Activated T-cell treated with anti-CD3 and anti-CD28 coated beads for 48 hours (primary cell): Measurements from ENCODE around the gene NRDC.
"Not testable (repeated sequence)": the region's sequence is repeated elsewhere in the genome, so short reads cannot be mapped to it uniquely, and the experiment has no call there.

ENCODE experiments used
- DNase-seq: peaks from one replicate; pipeline ENCODE4 v3.0.0-alpha.2; 2020; ENCODE audit warnings: low read depth

NRDC gene

DNA sequence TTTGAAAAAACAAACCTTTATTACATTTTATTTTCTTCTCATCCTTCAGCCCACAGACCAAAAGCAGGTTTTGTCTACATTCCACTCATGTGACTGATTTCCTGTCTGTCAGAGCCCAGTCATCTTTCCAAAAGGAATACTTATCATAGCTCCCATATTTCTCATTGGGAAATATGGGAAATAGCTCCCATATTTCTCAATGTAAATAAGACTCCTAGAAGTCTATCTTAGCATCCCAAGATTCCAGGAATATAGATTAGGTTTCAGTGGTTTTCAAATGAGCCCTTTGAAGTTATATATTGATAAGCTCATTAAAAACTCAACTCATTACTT is 19.1 kb upstream of the NRDC start:
- no peak for DNase-seq

DNA sequence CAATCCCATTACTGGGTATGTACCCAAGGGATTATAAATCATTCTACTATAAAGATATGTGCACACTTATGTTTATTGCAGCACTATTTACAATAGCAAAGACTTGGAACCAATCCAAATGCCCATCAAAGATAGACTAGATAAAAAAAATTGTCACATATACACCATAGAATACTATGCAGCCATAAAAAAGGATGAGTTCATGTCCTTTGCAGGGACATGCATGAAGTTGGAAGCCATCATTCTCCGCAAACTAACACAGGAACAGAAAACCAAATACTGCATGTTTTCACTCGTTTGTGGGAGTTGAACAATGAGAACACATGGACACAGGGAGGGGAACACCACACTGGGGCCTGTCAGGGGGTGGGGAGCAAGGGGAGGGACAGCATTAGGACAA is 16.2 kb upstream of the NRDC start:
- DNase-seq, result not testable (repeated sequence)

DNA sequence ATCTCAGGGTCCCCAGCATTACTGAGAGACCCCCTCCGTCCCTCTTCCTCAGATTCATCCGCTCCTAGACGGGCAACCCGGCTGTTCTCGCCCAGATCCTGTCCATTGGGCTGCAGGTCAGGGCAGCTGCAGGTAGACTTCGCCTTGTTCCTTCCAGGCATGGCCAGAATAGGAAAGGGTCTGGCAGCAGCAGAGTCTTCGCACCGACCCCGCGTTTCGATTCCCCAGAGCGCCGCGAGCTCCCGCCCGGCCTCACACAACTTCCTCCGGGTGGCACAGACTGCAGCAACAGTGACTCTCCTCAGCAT is 265 bp downstream of the NRDC start:
- no peak for DNase-seq

DNA sequence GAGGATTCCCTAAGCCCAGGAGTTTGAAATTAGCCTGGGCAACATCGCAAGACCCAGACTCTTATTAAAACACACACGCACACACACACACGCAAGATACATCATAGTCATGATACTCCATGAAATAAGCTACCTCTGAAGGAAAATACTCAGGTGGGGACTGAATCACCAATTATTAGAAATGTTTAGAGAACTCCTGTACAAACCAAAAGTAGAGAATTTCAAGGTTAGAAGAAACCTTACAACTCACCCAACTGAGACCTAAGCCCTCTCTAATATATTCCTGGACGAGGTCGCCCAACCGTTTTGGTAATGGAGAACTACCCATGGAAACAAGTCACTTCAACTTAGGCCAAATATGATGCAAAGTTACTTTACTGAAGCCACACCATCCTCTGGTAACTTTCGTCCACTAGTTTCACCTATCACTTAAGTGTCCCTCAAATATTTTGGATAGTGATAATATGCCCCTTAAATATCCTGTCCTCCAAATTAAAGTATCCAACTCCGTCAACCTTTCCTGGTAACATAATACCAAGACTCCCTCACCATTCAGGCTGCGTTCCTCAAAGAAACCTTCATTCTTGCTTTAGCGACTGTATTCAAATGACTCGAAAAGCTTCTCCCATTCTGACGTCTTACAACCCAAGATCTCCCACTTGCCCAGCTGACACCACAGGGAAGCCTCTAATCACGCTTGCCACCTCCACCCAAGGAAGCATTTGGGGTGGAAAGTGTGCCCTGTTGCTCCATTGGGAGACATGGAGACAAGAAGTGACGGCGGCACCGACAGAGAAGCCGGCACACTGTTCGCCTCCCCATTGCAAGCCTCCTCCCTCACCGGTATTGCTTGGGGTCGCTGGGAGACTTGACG is 856 bp downstream of the NRDC start:
- no peak for DNase-seq

DNA sequence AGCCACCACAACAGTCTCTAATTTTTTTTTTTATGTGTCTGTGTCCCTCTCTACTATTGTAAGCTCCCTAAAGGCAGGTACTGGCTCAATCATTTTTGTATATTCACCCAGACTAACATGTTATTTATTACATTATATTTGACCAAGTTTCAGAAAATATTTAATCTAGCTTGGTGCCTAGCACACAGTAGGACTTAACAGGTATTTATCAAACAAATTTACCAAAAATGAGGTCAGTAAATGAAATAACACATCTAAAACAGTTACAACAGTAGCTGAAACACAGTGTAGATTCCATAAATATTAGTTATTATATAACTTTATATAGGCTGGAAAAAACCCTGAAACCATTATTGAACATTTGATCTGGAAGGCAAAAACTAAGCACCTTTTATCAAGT is 2.7 kb downstream of the NRDC start:
- DNase-seq, result no peak

DNA sequence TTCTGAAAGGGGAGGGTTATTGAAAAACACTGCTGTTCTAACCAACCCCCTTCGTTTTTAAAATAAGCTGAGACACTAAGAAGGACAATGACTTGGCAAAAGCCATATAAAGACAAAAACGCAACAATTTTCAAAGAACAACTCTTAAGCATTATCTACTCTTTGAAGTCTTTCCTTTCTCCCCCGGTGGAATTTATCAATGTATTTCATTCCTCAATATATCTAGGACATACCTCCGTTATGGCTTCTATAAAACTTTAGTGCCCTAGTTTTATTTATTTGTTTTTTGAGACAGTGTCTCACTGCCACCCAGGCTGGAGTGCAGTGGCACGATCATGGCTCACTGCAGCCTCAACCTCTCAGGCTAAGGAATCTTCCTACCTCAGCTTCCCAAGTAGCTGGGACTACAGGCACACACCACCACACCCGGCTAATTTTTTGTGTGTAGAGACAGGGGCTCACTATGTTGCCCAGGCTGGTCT is 3.2 kb downstream of the NRDC start:
- DNase-seq, result no peak

DNA sequence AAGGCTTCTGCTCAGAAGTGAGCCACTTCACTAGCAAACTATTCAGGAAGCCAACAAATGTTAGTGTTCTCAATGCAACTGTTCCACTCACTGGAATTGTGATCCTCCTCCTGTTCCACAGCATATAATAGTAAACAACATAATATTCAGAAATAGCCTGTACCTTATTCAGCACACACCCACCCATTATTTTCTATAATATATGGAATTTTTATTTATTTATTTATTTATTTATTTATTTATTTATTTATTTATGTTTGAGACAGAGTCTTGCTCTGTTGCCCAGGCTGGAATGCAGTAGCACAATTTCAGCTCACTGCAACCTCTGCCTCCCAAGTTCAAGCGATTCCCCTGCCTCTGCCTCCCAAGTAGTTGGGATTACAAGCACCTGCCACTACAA is 5.3 kb downstream of the NRDC start:
- not testable (repeated sequence) for DNase-seq

DNA sequence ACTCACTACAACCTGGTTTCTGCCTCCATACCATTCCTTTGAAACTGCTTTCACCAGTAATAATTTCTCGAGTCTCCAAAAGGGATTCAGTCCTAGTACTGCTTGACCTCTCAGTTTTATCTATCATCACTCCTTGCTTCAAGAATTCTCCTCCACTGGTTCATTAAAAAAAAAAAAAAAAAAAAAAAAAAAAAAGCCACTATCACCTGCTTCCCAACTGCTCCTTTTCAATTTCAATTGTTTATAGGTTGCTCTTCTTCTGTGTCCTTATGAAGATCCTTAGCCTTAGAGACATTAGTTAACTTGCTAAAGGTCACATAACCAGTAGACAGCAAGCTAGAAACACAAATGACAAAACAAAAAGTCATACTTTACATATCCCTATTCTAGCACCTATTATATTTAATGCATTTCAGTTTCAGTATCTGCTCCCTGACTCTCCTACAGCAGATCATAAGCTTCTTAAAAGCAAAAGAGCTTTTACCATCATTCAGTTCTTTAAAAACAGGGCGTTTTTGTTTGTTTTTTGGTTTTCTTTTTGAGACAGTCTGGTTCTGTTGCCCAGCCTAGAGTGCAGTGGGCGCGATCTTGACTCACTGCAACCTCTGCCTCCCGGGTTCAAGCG is 7.1 kb downstream of the NRDC start:
- DNase-seq, result no peak

DNA sequence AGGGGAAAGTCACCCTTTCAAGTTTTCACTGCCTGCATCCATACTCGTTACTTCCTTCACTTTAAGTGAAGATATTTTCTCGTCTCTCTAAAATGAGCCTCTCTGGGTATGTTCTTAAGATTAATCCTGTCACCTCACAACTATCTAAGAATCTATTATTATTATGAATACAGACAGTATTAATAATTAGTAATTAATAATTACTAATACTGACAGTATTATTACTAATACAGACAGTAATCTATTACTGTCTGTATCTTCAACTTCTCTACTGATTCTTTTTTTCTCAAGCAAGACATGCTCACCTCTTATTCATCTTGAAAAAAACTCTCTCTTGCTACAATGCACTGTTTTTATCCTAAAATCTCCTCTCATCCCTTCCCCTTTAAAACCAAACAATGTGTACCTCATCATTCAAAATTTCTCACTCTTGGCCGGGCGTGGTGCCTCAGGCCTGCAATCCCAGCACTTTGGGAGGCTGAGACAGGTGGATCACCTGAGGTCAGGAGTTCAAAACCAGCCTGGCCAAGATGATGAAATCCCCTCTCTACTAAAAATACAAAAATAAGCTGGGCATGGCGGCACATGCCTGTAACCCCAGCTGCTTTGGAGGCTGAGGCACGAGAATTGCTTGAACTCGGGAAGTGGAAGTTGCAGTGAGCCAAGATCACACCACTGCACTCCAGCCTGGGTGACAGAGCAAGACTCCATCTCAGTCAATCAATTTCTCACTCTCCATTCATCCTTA is 7.8 kb downstream of the NRDC start:
- DNase-seq, result no peak

DNA sequence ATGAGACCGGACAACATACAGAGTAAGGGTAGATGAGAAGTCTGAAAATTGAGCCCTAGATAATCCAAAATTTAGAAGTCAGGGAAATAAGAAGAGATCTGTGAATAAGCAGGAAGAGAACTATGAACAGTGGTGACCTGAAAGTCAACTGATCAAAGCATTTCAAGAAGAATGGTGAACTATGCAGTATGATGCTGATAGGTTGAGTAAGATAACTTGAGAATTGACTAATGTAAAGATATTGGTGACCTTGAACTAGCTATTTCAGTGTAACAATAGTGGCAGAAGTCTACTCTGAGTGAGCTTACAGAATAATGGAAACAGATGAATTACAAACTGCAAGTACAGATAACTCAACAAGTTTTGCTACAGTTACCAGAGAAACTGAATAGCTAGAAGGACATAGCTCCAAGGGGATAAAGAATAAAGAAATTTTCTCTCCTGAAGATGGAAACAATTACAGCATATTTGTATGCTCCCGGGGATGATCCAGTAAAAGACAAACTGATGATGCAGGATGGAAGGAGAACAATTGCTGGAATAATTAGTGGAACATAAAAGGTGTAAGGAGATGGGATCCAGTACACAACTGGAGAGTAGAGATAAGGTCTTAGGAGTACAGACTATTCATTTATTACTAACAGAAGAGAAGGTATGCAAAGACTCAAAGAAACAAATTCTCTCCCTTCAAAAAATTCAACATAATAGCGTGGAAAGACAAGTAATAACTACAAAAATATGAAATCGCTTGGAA is 10.9 kb downstream of the NRDC start:
- DNase-seq, result no peak

DNA sequence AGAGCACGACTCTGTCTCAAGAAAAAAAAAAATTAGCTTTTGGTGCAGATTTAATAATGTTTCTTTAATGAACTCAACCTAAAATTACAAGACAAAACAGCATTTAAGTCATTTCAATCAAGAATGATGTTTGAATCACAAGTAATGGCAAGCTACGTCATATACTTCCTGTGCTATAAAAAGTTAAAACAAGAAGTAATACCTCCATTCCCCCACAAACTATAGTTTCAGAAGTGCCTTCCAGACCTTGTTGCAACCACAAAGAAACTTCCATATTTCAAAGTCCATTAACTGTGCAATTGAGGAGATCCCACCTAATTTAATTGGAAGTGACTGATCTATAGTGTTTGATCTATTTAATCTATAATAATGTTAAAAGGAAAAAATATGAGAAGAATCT is 15.1 kb downstream of the NRDC start:
- no peak for DNase-seq

DNA sequence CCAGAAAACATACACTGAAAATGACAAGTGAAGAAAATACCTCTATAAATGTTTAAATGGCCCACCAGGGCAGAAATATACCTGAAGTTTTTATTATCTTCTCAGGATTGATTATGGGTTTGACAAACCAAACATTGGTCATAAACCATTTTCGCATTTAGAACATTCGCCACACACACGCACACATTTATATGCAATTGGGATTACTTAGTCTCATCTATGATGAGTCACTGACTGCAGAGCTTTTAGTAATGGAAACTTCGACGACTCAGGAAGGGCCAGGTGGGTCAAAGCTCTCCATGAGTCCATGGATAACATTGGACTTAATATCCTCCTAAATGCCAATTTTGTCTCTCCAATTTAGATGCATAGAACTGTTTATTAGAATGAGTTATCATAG is 16.9 kb downstream of the NRDC start:
- DNase-seq, result no peak

DNA sequence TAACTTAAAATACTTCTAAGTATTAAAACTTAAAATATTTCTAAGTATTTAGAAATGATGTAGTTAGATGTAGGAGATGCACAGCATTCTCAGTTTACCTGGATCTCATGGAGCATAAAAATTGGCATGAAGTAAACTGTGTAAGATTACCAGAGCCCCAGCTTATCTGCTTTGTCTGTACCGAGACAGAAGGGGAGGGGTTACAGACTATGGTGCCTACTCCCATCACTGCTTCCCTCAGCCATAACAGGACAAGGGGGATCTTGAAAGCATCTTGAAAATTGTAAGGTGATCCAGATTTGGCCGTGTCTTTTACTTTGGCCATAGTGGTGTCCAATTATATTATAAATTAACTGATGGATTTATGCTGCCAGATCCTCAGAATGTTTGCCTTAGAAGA is 18.8 kb downstream of the NRDC start:
- DNase-seq, result no peak

DNA sequence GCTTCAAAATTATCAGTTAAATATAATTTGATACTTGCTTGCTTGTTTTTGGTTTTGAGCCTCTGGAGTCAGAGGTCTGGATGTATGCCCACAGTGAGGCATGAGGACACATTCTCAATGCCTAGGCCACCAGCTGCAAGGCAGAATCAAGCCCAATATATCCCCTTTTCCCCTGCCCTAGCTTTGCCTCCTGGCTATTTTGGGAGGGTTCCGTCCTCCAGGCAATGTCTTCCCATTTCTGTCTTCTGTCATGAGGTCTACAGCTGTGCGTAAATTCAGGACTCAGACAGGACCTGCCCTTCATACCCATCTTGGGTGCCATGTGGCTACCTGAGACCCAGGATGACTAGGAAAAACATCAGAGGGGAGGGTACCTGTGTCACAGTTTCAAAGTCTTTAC is 19.2 kb downstream of the NRDC start:
- DNase-seq, result no peak

DNA sequence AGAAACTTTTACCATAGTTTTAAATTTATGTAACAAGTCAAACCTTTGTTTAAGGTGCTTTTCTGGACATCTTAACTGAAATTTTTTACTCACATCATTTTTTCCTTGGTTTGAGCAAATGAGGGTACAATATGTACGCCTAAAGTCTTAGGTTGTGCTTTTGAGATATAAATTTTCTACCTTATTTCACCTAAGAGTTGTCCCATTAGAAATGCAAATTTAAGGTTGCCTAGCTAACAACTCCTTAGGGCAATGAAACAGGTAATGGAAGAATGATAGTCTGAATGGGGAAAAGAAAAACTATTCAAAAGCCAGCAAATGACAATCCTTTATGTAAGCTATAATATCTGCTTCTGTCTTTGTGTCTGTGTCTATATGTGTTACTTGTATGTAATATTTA is 19.6 kb downstream of the NRDC start:
- no peak for DNase-seq

DNA sequence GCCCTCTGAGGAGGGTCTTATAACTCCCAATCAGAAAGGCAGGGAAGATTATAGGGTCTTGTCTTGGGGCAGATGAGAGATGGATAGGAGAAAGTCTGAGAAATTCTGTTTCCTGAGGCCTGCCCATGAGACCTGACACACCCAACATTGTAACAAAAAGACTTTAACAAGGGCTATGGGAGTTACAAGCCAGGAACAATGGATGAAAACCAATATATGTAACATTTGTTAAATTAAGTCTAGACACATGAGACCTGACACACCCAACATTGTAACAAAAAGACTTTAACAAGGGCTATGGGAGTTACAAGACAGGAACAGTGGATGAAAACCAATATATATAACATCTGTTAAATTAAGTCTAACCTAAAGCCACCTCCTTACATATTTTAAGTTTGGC is 21.8 kb downstream of the NRDC start:
- no peak for DNase-seq

DNA sequence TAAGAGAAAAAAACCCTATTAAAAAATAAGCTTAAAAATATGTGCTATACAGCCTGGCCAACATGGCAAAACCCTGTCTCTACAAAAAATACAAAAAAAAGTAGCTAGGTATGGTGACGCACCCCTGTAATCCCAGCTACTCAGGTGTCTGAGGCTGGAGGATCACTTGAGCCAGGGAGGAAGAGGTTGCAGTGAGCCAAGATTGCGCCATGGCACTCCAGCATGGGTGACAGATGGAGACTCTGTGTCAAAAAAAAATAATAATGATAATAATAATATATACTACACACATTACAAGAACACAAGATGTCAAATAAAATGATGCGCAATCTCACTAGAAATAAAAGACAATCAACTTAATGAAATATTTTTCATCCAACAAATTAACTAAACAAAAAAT is 22.9 kb downstream of the NRDC start:
- no peak for DNase-seq

DNA sequence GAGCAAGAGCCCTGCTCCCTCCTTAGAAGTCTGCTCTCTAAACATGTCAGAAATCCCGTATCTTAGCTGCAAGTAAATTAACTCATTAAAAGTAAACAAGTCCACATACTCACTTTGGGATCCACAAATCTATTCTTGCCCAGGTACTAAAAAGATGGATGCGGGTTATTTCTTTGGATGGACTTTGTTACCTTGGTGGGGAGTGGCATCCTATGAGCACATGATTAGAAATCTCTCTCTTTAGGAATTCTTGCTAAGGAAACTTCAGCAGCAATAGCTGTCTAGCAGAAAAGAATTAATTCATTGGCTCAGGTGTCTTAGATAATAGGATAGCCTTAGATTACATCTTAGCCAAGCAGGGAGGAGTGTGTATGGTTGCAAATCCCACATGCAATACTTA is 25.2 kb downstream of the NRDC start:
- DNase-seq, result no peak

DNA sequence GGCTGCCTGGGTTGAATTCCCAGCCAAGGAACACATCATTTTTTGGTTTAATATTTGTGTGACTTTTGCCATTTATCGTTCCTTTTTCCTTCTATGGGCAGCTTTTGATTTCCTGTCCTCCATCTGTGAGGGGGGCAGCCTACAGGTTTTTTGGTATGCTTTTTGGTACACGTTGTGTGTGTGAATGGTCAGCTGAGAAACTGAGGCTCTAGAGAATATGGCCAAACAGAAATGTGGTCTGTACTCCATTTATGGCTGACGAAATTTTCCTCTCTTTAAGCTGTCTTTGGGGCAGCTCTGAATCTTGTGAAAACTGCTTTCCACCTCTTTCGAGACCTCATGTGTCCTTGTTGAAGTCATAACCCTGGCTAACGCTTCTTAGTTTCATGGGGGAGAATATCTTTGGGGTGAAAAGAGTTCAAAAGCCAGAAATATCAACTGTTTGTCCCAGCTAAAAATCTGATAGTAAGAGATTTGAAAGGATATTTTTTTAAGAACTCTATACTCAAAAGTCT is 26.6 kb downstream of the NRDC start:
- no peak for DNase-seq

DNA sequence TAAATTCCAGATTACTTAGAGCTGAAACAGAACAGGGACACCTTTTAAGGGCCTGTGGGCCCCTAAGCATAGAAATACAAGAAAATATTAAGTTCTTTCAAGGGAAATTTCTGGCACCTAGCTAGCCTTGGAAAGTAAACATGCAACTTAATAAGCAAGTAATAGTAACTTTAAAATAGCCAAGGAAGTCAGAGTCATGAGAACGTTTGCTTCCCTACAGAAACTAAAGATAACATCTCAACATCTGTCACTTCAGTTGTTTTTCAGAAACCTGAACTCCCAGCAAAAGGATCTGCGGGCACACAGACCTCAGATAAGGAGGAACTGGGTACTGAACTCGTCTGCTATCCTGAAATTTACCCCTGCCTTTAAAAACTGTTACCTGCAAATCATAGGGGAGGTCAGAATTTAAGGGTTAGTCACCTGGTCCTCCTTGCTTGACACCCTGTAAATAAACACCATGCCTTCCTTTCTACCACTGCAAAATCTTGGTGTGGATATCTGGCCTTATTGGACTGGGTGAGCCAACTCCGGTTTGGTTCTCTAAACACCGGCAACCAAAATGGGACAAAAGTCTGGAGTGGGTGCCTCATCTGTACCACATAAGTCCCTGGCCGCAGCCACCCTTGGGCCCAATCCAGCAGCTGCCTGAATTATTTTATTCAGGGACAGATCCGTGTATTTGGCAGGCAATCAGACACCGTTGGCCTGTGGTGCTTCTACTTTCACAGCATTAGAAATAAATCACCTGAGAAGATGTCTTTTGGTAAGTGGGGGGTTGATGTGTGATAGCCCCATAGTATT is 27.9 kb downstream of the NRDC start:
- no peak for DNase-seq

DNA sequence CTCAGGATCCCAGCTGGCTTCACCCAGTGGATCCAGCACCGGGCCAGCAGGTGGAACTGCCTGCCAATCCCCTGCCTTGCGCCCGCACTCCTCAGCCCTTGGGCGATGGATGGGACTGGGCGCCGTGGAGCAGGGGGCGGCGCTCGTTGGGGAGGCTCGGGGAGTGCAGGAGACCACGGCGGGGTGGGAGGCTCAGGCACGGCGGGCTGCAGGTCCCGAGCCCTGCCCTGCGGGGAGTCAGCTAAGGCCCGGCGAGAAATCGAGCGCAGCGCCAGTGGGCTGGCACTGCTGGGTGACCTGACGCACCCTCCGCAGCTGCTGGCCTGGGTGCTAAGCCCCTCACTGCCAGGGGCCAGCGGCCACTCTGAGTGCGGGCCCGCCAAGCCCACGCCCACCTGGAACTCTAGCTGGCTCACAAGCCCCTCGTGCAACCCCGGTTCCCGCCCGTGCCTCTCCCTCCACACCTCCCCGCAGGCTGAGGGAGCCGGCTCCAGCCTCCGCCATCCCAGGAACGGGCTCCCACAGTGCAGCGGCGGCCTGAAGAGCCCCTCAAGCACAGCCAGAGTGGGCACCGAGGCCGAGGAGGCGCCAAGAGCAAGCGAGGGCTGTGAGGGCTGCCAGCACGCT is 31.1 kb downstream of the NRDC start:
- no peak for DNase-seq
